Glomerular visceral epithelial cell (primary cell): Measurements from ENCODE around the gene SCART1.
"Not testable (repeated sequence)": the region's sequence is repeated elsewhere in the genome, so short reads cannot be mapped to it uniquely, and the experiment has no call there.

Experiments used
- DNase-seq: peaks from one replicate; pipeline ENCODE4 v3.0.0-alpha.2; 2016; ENCODE audit errors: extremely low spot score

SCART1 gene

DNA sequence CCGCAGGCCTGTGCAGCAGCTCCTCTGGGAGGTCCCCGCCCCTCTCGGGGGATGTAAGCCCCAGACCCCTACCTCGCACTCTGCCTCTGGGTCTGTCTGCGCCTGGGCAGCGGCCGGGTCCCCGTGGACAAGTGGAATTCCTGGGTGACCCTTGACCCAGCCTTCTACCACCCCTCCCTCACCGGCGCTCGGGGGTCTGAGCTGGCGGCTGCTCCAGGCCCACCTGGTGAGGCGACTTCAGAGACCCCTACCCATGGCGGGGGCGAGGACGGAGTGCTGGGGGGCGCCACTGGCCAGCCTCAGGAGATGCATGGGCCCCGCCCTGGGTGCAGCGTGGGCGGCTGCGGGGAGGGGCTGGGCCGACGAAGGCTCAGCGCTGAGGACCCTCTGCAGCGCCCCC, 21.0 kb upstream of the SCART1 start:
- DNase-seq, result not testable (repeated sequence)

- DNase-seq, result peak; percentile 16
These were observed 15.0 kb upstream of the SCART1 start for GRCh38 chr10:133438711-133439273.

DNA sequence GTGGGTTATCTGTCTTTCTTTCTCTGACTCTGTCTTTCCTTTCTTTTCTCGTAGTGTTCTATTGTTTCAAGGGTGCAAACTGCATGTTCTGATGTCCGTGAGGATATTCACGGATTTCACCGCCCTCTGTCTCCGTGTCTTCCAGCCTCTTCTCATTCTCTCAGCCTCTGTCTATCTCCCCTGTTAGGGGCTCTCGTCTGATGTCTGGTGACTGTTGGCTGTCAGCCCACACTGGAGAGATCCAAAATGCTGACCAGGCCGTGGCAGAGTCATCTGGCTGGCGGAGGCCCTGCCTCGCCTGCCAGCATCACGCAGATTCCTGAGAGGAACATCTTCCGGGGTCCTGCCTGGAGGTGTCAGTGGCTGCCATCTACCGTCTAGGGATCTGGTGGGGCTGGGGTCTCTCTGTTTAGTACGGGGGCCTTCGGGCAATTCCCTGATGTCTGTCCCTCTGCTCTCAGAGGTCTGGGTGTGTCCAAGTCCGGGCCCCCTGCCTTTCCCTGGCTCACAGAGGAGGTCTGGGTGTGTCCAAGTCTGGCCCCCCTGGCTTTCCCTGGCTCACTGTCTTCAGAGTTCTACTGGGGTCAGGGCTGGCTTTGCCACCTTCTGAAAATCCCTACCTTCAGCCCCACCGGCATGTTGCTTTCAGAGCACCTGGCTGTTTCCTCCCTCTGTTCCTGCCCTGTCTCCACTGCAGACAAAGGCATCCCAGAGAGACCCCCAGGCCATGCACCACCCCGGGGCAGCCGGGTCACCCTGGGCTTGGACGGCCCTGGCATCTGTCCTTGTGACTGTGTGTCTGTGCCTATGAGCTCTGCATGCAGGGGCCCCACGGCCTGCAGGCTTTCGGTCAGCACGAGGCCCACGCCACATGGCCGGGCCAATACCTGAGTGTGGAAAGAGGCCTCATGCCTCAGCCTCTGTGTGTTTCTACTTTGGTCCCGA, 14.0 kb upstream of the SCART1 start:
- no peak for DNase-seq

- DNase-seq, result no peak
These were observed 13.0 kb upstream of the SCART1 start for GRCh38 chr10:133440633-133441285.

DNA sequence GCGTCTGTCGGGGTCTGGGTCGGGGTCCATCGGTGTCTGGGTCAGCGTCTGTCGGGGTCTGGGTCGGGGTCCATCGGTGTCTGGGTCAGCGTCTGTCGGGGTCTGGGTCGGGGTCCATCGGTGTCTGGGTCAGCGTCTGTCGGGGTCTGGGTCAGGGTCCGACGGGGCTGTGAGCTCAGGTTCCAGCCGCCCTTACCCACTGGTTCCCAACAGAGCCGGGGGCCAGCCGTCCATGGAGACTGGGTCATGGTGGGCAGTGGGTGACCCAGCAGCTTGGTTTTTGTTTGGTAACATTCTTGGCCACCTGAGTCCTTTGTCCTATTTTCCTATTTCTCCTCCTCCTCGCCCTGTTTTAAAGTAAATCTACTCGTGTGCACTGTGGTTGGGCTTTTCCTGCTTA, 12.4 kb upstream of the SCART1 start:
- not testable (repeated sequence) for DNase-seq

DNA sequence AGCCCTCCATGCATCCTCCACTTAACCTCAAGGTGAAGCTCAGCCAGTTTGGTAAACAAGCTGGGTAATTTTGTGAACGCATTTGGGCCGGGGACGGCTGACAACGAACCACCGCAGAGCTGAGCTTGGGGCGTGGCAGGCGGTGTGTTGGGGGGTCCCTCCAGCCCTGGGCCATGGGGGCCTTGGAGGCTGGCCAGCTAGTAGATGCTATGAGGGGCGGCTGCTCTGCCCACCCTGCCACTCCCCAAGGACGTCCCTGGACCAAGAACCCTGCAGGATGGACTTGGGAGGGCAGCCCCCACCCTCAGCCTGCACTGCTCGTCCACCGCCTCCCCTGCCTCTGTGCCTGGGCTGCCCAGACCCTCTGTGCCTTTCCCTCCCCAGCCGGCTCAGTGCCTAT, 12.0 kb upstream of the SCART1 start:
- DNase-seq, result no peak

GRCh38 chr10:133442191-133442966, 11.4 kb upstream of the SCART1 start:
- no peak for DNase-seq

DNA sequence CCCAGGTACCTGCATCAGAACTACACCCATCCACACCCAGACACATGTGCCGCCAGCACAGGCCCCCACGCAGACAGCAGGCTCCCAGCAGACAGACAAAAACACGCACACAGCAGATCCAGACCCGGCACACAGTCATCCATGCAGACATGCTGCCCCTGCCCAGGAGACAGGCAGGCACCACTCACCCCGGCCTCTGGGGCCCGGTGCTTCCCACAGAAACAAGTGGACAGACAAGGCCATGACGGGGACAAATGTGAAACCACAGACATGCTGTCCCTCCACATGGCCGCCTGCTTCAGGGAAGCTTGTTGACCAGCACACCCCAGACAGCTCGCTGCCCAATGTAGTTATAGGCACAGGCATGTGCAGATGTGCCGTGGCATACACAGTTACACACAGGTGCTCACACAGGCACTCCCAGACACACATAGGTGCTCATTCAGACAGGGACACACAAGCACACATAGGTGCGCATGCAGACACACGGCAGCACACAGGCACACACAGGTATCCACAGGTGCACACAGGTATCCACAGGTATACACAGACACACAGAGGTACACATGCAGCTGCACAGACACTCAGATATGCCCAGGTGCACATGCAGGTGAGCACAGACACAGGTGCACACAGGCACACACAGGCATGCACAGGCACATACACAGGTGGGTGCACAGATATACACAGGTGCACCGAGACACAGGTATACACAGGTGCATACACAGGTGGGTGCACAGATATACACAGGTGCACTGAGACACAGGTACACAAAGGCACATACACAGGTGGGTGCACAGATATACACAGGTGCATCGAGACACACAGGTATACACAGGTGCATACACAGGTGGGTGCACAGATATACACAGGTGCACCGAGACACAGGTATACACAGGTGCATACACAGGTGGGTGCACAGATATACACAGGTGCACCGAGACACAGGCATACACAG, 10.5 kb upstream of the SCART1 start:
- DNase-seq, result no peak

DNA sequence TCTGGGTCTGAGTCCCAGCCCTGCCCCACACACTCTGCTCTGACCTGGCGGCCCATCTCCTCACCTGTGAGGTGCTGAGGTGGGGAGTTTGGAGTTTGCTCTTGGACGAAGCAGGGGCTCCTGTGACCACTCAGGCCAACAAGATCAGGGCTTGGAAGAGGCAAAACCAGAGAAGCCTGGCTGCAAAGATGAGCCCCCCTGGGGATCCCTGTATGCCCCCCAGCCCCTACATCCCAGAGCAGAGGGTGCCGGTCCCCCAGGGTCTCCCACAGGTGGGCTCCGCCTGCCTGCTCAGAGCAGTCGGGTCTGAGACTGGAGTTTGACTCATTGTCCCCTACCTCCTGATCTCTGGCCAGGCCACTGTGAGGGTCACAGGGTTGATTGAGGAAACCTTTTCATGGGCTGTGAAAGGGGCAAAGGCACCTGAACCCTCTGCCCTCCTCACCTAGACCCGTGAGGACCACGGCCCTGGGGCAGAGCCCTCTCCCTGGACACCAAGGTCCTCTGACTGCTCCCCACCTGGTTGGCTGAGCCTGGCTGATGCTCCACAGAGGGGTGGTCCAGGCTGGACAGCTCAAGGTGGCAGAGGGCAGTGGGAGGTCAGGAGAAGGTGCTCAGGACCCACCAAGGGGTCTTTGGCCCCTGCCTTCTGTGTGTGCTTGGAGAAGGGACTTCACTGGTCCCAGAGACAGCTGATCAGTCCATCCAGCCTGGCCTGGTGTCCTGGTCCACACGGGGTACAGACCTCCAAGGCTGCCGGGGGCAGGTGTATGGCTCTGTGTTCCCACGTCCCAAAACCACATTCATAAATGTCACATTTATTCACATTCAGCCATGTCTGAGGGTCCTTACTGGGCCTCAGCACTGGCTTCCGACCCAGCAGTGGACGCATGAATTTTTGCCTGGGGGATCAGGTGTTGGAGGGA, 9.1 kb upstream of the SCART1 start:
- DNase-seq, result no peak

GRCh38 chr10:133445268-133445732, 8.4 kb upstream of the SCART1 start:
- DNase-seq, result no peak

GRCh38 chr10:133445751-133446708, 7.7 kb upstream of the SCART1 start:
- no peak for DNase-seq

GRCh38 chr10:133446979-133447378, 6.8 kb upstream of the SCART1 start:
- no peak for DNase-seq

DNA sequence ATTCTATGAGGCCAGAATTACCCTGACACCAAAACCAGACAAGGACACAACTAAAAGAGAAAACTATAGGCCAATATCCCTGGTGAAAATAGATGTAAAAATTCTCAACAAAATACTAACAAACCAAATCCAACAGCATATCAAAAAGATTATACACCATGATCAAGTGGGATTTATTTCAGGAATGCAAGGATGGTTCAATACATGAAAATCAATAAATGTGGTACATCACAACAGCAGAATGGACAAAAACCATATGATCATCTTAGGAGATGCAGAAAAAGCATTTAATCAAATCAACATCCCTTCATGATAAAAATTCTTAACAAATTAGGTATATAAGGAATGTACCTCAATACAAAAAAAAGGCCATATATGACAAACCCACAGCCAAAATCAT, 5.6 kb upstream of the SCART1 start:
- no peak for DNase-seq

- no peak for DNase-seq
These were observed 2.4 kb upstream of the SCART1 start for GRCh38 chr10:133451346-133451745.

GRCh38 chr10:133452453-133452852, 1.3 kb upstream of the SCART1 start:
- DNase-seq, result no peak

GRCh38 chr10:133454204-133454893, 604 bp downstream of the SCART1 start:
- no peak for DNase-seq

- DNase-seq, result no peak
These were observed 1.5 kb downstream of the SCART1 start for GRCh38 chr10:133455196-133455595.

DNA sequence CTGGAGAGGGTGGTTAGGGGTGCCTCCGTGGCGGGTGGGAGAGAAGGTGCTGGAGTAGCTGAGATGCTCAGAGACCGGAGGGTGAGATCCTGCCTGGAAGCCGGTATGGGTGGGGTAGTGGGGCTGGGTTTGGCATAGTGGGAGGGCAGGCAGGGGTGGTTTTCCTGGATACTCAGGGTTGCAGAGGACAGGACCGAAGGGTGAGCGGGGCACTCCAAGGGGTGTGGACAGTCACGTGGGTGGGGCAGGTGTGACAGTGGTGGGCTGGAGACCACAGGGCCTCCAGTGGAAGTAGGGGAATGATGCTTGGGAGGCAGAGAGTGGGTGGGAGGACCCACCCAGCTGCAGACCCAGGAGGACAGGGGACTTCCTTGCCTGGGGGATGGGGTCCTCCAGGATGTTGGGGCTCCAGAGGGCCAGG, 1.9 kb downstream of the SCART1 start:
- DNase-seq, result no peak
